COLO829 (cell line): ENCODE data around the gene THOC2.
A peak's percentile ranks its signal among the peaks of the same experiment; 100 is the strongest.
"Not testable (repeated sequence)": the region's sequence is repeated elsewhere in the genome, so short reads cannot be mapped to it uniquely, and the experiment has no call there.

ENCODE experiments used
- DNase-seq: peaks from one replicate; pipeline ENCODE4 v3.0.0; 2012; ENCODE audit warnings: low spot score

Gene THOC2

GRCh38 chrX:123732670-123733363, at the start of gene THOC2:
Gene THOC2, minus strand, starts transcription at chrX:123733052. Its CDS starts 30 bp downstream, at chrX:123733022.
- DNase-seq, result peak; percentile 86

- not testable (repeated sequence) for DNase-seq
Observed at GRCh38 chrX:123781786-123782185, 48.9 kb upstream of the THOC2 start.

- DNase-seq, result no peak
Observed at GRCh38 chrX:123779908-123780396, 47.1 kb upstream of the THOC2 start.

GRCh38 chrX:123773258-123773988, 40.6 kb upstream of the THOC2 start:
- DNase-seq, result no peak

- no peak for DNase-seq
Observed at GRCh38 chrX:123771449-123772064, 38.7 kb upstream of the THOC2 start.

- peak; percentile 88 for DNase-seq
Observed at GRCh38 chrX:123764967-123765871, 32.4 kb upstream of the THOC2 start.

- not testable (repeated sequence) for DNase-seq
Observed at GRCh38 chrX:123759849-123760248, 27.0 kb upstream of the THOC2 start.

GRCh38 chrX:123757794-123758193, 24.9 kb upstream of the THOC2 start:
- DNase-seq, result not testable (repeated sequence)

- DNase-seq, result no peak
Observed at GRCh38 chrX:123756320-123756719, 23.5 kb upstream of the THOC2 start.

GRCh38 chrX:123755107-123755506, 22.3 kb upstream of the THOC2 start:
- DNase-seq, result no peak

GRCh38 chrX:123753656-123754350, 21.0 kb upstream of the THOC2 start:
- DNase-seq, result no peak

- no peak for DNase-seq
Observed at GRCh38 chrX:123749643-123750042, 16.8 kb upstream of the THOC2 start.

GRCh38 chrX:123745511-123745910, 12.7 kb upstream of the THOC2 start:
- DNase-seq, result no peak

- no peak for DNase-seq
Observed at GRCh38 chrX:123743312-123743711, 10.5 kb upstream of the THOC2 start.

GRCh38 chrX:123742440-123742839, 9.6 kb upstream of the THOC2 start:
- no peak for DNase-seq

GRCh38 chrX:123740536-123740935, 7.7 kb upstream of the THOC2 start:
- no peak for DNase-seq

- DNase-seq, result no peak
Observed at GRCh38 chrX:123740006-123740405, 7.2 kb upstream of the THOC2 start.

- DNase-seq, result no peak
Observed at GRCh38 chrX:123739474-123739873, 6.6 kb upstream of the THOC2 start.

GRCh38 chrX:123738378-123738940, 5.6 kb upstream of the THOC2 start:
- DNase-seq, result no peak

- no peak for DNase-seq
Observed at GRCh38 chrX:123736333-123736921, 3.6 kb upstream of the THOC2 start.
